ENCODE data around the gene QSOX2. TPM values are rescaled to one million over a fixed set of nuclear protein-coding genes. Genes with fewer than 3 reads are reported as not detected.

The QSOX2 gene
- total and polyA plus RNA-seq, 10 donors = 12.3 to 20.3 (median 16.9) TPM

GRCh38 chr9:136293476-136294077 lies 48.0 kb upstream of the QSOX2 start:
- DNase-seq = no peak
- TF ChIP-seq POLR2A (IDR thresholded peaks at IDR 0.05) (no peak), POLR2AphosphoS5 (IDR thresholded peaks at IDR 0.05) (no peak), CTCF (IDR thresholded peaks at IDR 0.05 in 8 of 11, conservative IDR thresholded peaks at IDR 0.05 in 3 of 11) (no peak)
- intact Hi-C loops (cut with DNase I; ENCODE audit: low total_unique reads) = no loop called here
- H3K27me3 ChIP-seq (replicated peaks in 1 of 7) = peaks cover 0 to 8% (median 0%) of the 10 kb centered on the region in 7 donors
- no peak overlapping the region for H3K4me3 ChIP-seq
- H3K36me3 ChIP-seq = no peaks in the 10 kb centered on the region
- 82 to 87% (median 84%) methylated on average over 14 of the region's 14 CpGs for WGBS, 5 donors
- H3K4me1 ChIP-seq = peaks cover 0 to 16% (median 9%) of the 10 kb centered on the region in 6 donors
- H3K9me3 ChIP-seq = no peaks in the 10 kb centered on the region
- no peak overlapping the region for H3K27ac ChIP-seq

GRCh38 chr9:136292591-136293448 lies 47.2 kb upstream of the QSOX2 start:
- WGBS, 5 donors = 83 to 88% (median 85%) methylated on average over 10 to 34 of the region's 34 CpGs
- Histone ChIP-seq H3K4me3 (no peak overlapping the region), H3K27me3 (replicated peaks in 1 of 7) (peaks cover 0 to 16% (median 0%) of the 10 kb centered on the region in 7 donors), H3K4me1 (peaks cover 0 to 15% (median 9%) of the 10 kb centered on the region in 6 donors), H3K36me3 (no peaks in the 10 kb centered on the region), H3K27ac (no peak overlapping the region), H3K9me3 (no peaks in the 10 kb centered on the region)
- DNase-seq = no peak
- TF ChIP-seq POLR2AphosphoS5 (IDR thresholded peaks at IDR 0.05) (no peak), CTCF (IDR thresholded peaks at IDR 0.05 in 8 of 11, conservative IDR thresholded peaks at IDR 0.05 in 3 of 11) (no peak), POLR2A (IDR thresholded peaks at IDR 0.05) (no peak)
- intact Hi-C loops (cut with DNase I; ENCODE audit: low total_unique reads) = no loop called here

GRCh38 chr9:136292026-136292538 lies 46.5 kb upstream of the QSOX2 start:
- intact Hi-C loops (cut with DNase I; ENCODE audit: low total_unique reads) = no loop called here

More at GRCh38 chr9:136292026-136292538, 46.5 kb upstream of the QSOX2 start:
- peaks cover 0 to 23% (median 0%) of the 10 kb centered on the region in 7 donors for H3K27me3 ChIP-seq (replicated peaks in 1 of 7)
- H3K36me3 ChIP-seq = no peaks in the 10 kb centered on the region
- H3K9me3 ChIP-seq = no peaks in the 10 kb centered on the region
- no peak for DNase-seq
- no peak overlapping the region for H3K27ac ChIP-seq
- 86 to 94% (median 90%) methylated on average over 15 to 19 of the region's 19 CpGs for WGBS, 5 donors
- TF ChIP-seq POLR2AphosphoS5 (IDR thresholded peaks at IDR 0.05) (no peak), POLR2A (IDR thresholded peaks at IDR 0.05) (no peak), CTCF (IDR thresholded peaks at IDR 0.05 in 8 of 11, conservative IDR thresholded peaks at IDR 0.05 in 3 of 11) (no peak)
- H3K4me1 ChIP-seq = peaks cover 0 to 8% (median 6%) of the 10 kb centered on the region in 6 donors
- H3K4me3 ChIP-seq = no peak overlapping the region
